Choroid plexus epithelial cell (primary cell): ENCODE results near the gene SUSD1.
A peak's percentile ranks its signal among the peaks of the same experiment; 100 is the strongest.

Experiments
- DNase-seq: peaks from one replicate; pipeline ENCODE4 v3.0.0-alpha.2; 2010; ENCODE audit warnings: low read depth
- H3K4me3 ChIP-seq: 2 replicates; pipeline ENCODE4 v1.5.1; 2011; ENCODE audit warnings: low read depth, mild to moderate bottlenecking, control low read depth, low read length, moderate library complexity
- CTCF ChIP-seq: conservative IDR thresholded peaks from 2 replicates; pipeline ENCODE4 v1.5.1; 2011; ENCODE audit warnings: low read depth, mild to moderate bottlenecking, control low read depth, inconsistent platforms, low read length, moderate library complexity

Gene SUSD1

DNA sequence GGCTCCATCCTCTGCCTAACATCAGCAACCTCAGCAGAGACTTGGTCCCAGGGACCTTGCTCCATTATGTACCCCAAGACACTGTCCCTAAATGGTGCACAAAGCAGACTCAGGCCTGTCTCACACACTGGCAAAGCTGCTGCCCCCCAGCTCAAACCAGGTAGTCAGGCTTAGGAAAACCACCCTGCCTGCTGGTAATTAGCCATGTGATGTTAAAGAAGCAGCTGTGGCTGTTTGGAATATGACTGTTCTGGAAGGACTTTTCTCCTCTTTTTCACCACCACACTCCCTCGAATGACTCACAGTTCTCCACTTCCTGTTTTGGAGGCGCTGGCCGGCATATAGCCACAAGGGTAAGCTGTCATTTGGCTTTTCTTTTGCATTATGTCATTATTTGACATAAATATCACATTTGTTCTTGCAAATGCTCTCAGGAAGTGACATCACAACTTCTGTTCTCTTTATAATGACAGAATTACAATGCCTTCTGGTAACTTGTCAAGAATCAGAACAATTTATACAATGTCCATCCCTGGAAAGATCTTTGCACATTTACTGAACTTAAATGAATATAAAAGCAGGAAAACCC, 113.9 kb downstream of the SUSD1 start:
- H3K4me3 ChIP-seq: no peak overlapping the region
- DNase-seq: peak; percentile 98
- TF ChIP-seq CTCF: no peak

- no peak for TF ChIP-seq CTCF
- no peak for DNase-seq
- no peak overlapping the region for H3K4me3 ChIP-seq
Measured at GRCh38 chr9:112059966-112060320, 115.2 kb downstream of the SUSD1 start.

DNA sequence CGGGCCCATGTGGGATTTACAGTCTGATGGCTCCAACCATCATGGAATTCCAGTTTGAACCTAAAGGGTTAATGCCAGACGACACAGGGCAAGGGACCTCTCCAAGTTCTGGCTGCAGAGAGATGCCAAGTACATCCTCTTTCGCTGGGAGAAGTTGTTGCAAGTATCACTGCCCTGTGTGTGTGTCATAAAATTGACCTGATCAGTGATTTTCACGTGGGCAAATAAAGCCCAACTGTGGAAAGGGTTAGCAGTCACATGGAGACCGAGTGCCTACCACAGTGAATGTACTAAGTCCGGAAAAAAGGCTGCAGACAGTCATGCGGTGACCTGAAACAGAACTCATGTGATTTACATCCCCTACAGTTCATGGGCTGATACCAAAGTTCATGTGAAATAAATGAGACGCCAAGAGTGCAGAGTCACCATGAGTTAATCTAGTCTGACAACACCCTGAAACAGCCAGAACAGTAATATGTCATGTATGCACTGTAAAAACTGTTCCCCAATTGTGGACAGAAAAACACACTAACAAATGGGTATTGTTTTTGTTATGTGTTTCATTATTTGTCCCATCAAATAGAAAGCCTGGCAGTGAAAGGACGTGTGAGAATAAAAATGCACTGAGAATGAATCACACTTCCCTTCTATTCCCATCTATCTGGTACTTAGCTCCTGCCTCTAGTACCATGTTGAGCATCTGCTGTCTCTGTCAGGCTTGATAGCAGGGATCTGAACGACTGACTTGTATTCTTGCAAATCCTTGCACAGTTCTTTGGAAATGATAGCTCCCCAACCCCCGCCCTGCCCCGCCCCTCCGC, 115.7 kb downstream of the SUSD1 start:
- DNase-seq: peak; percentile 90
- TF ChIP-seq CTCF: no peak
- no peak overlapping the region for H3K4me3 ChIP-seq

- H3K4me3 ChIP-seq: no peak overlapping the region
- no peak for TF ChIP-seq CTCF
- DNase-seq: no peak
Measured at GRCh38 chr9:112056996-112057395, 118.1 kb downstream of the SUSD1 start.

DNA sequence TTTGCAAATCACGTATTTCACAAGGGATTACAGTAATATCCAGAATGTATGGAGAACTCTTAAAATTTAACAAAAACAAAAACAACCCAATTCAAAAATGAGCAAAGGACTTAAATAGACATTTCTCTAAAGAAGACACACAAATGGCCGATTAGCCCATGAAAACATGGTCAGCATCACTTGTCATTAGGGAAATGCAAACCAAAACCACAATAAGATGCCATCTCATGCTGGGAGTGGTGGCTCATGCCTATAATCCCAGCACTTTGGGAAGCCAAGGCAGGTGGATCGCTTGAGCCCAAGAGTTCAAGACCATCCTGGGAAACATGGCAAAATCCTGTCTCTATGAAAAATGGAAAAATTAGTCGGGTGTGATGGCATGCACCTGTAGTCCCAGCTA, 120.2 kb downstream of the SUSD1 start:
- TF ChIP-seq CTCF: no peak
- no peak overlapping the region for H3K4me3 ChIP-seq
- no peak for DNase-seq

GRCh38 chr9:112051812-112052211, 123.3 kb downstream of the SUSD1 start:
- H3K4me3 ChIP-seq: no peak overlapping the region
- DNase-seq: no peak
- no peak for TF ChIP-seq CTCF
